Forelimb muscle (tissue), 1 donor: ENCODE data around the gene PDCD1. TPM values are rescaled to one million over a fixed set of nuclear protein-coding genes. Genes with fewer than 3 reads are reported as not detected.

Experiments
- DNase-seq: peaks from one replicate; pipeline ENCODE4 v3.0.0-alpha.2; 2013; ENCODE audit warnings: low read depth
- polyA plus RNA-seq: library from polyadenylated mRNA; unstranded; fragments of 120-200 nt; gene quantifications from one replicate; pipeline ENCODE4 v1.2.1, GENCODE V29; 2013; ENCODE audit not compliant: insufficient read length

PDCD1 gene
- polyA plus RNA-seq, 1 donor: 0.13 TPM

DNA sequence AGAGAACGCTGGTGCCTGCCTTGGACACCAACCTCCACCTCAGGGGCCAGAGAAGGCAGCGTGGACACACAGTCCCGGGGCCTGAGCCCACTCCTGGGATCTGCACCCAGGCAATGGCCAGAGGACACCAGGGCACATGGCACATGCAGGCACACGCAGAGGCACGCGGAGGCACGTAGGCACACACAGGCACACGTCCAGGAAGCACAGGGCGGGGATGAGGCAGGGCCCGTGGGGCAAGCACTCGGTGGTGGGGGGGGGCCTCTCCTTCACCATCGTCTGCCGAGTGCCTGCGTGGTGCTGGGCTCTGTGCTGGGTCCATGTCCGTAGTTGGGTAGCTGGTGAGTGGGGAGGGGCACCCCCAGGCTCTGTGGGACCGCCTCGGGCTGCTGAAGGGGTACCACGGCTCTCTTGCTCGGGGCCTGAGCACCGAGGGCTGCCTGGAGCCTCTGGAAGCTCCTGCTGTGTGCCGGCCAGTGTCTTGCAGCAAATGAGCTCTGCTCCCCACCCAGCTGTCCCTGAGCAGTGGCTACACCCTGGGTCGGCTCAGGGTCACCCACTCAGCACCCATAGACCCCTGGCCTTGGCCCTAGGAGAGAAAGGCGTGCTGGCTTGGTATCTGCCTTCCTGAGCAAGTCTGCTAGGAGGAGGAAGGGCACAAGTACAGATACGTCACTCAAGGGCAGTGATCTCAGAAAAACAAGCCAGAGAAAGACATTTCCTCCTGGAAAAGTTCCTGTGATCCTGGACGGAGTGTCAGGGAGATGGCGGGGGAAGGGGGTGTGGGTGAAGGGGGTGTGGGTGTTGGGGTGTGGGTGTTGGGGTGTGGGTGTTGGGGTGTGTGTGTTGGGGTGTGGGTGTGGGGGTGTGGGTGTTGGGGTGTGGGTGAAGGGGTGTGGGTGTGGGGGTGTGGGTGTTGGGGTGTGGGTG lies 37.3 kb upstream of the PDCD1 start:
- no peak for DNase-seq

DNA sequence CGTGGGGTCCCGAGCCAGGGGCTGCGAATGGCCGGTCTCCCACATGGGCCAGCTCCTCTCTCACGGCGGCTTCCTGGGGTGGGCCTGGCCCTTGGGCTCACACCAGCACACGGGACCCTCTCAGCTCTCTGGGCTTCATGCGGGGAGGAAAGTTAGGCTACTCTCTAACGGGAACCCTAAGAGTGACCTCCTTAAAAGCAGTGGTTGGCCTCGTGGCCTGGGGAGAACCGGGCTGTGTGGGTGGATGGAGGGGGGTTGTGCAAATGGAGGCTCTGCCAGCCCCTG lies 36.7 kb upstream of the PDCD1 start:
- DNase-seq: no peak

DNA sequence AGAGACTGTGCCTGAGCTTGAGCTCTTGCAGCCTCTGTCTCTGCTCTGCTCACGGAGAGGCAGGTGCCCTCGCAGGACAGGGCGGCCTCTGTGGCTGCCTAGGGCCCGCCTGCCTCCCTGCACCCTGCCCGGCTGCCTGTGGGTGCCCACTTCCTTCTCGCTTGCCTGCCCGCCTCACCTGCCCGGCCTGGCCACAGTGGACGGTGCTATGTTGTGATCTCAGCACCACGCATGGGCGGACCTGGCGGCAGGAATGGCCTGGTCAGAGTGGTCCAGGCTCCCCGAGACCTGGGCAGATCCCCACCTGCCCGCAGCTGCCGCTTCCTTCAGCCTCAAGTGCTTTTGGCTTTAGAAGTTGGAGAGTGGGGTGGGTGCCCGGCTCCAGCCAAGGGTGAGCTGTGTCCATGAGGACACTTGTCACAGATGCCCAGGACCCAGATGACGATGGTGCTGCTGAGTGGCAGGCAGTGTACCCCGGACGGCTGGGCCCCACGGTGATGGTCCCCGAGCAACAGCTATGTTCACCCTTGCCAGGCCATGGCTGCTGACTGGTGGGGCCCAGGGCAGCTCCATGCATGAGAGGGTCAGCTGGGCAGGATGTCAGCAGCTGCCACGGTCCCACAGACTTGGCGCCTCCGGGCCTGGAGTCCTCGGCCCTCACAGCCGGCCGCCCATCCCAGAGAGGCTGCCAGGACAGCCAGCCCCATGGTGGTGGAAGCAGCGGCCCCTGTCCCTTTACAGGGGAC lies 36.2 kb upstream of the PDCD1 start:
- no peak for DNase-seq

- DNase-seq: no peak
Observed at GRCh38 chr2:241894056-241894641, 35.5 kb upstream of the PDCD1 start.

- DNase-seq: no peak
Observed at GRCh38 chr2:241893265-241893664, 34.6 kb upstream of the PDCD1 start.

- no peak for DNase-seq
Observed at GRCh38 chr2:241892299-241893137, 33.8 kb upstream of the PDCD1 start.

DNA sequence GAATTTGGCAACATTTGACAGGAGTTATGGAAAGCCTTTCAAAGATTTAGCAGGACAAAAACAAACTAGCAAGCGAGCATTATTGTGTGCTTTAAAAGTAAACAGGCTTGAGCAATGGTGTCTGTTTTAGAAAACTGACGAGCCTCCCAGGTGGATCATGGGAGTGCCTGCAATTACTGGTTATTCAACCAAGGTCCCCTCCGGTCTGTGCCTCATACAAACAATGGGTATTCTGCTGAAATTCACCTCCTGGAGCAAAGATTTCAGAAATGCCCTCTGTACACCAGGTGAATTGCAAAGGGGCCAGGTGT lies 33.2 kb upstream of the PDCD1 start:
- no peak for DNase-seq

- DNase-seq: no peak
Observed at GRCh38 chr2:241891315-241891987, 32.8 kb upstream of the PDCD1 start.

GRCh38 chr2:241890524-241891235 lies 32.0 kb upstream of the PDCD1 start:
- DNase-seq: no peak

DNA sequence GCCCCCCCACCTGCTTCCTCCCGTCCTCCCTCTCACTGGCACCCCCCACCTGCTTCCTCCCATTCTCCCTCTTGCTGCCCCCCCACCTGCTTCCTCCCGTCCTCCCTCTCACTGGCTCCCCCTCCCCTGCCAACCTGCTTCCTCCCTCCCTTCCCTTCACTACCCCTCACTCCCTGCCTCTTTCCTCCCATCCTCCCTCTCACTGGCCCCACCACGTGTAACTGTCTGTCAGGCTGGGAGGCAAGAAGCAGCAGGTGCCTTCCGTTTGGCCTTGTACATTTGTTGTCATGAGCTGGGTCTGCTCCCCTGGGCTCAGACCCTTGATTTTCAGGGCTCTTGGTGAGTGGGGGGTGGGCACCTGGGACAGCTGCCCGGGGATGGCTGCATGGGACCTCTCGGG lies 29.9 kb upstream of the PDCD1 start:
- no peak for DNase-seq

GRCh38 chr2:241887806-241888522 lies 29.3 kb upstream of the PDCD1 start:
- DNase-seq: no peak

GRCh38 chr2:241886840-241887447 lies 28.2 kb upstream of the PDCD1 start:
- no peak for DNase-seq

- DNase-seq: no peak
Observed at GRCh38 chr2:241885946-241886643, 27.4 kb upstream of the PDCD1 start.

DNA sequence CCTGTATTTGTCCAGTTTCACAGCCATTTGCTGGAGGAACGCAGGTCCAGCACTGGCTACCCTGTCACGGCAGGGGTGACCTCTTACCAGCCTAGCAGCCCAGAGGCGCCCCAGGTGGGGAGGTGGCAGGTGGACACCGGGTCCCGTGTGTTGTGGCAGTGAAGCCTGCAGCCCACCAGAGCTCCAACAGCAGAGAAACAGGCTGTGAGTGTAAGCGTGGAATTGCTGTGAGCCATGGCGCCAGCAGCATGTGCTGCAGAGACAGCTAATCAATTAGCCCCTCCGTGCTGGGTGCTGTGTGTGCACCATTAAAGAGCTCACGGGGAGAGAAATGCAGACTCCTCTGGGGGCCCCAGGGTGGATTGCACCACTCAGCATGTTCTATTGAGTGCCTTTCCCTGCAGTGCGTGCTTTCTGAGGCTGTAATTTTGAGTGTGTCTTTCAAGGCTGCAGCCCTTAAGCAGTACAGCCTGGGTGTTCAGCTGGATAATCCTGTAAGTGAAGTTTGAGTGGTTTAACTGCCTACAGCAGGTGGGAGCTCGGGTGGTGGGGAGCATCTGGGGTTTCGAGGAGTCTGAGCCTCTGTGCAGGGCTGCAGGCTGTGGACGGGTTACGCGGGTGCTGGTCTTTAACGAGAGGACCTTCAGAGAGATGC lies 26.7 kb upstream of the PDCD1 start:
- no peak for DNase-seq

GRCh38 chr2:241884951-241885290 lies 26.2 kb upstream of the PDCD1 start:
- DNase-seq: no peak

DNA sequence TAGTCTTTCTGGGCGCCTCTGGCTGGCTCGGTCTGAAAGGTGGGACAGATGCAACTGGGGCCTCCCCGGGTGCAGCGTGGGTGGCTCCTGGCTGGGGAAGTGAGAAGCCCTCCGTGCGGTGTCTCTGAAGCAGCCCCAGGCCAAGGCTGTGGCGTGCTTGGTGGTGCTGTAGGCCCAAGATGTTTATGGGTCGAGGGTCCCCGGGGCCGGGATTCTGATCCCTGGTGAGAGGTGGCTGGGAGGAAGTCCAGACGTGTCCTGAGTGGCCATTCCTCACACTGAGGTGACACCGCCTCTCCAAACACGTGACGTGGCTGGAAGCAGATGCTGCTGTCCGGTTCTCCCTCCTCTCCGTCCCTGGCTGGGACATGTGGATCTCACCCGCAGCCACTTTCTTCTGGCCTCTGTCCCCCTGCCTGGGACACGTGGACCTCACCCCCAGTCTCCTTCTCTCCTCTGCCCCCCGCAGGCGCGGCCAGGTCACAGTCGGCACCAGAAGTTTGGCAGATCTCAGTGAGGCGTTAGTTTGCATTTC lies 23.5 kb upstream of the PDCD1 start:
- DNase-seq: no peak

- DNase-seq: no peak
Observed at GRCh38 chr2:241880311-241881073, 21.8 kb upstream of the PDCD1 start.

- no peak for DNase-seq
Observed at GRCh38 chr2:241879326-241879725, 20.6 kb upstream of the PDCD1 start.
